ENCODE results near the gene FBXL4.

Gene FBXL4

DNA sequence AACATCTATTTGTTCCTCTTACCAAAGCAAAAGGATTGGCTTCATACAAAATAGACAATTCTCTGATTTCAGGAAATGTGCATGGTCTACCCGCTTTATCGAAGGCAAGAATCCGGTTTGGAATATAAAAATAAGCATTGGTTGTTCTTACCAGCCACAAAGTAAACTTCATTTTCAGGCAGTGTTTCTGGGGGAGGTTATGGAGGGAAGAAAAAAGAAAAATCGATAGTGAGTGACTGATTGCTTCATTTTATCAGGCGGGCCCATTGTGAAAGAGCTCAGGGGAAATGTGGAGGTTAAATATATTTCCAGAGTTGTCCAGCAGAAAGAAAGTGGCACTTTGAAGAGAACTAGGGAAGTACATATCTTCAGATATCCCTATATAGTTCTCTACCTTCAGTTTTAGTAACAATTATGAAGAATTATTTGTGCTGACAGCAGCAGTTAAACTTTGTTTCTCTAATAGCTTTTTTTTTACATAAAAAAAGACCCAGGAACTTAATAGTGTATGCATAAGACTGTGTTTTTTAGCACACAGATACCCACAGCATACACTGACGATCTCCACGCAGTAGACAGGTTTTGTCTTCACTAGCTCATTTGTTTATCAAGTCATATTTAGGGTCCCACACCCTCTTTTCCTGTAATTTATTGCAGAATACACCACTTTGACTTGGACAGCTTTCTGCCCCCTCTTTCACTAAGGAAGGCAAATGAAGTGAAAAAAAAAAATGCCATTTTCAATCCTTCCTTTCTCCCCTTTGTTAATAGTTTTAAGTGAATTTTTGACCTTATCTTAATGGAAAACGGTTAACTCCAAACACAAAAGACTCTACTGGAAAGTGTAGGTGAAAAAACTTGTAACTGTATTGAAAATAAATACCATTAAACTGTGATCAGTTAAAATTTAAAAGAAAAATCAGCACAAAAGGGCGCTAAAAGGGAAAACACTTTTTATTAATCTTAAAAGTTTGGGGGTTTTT lies 110.5 kb downstream of the FBXL4 start:
- no peak for DNase-seq

DNA sequence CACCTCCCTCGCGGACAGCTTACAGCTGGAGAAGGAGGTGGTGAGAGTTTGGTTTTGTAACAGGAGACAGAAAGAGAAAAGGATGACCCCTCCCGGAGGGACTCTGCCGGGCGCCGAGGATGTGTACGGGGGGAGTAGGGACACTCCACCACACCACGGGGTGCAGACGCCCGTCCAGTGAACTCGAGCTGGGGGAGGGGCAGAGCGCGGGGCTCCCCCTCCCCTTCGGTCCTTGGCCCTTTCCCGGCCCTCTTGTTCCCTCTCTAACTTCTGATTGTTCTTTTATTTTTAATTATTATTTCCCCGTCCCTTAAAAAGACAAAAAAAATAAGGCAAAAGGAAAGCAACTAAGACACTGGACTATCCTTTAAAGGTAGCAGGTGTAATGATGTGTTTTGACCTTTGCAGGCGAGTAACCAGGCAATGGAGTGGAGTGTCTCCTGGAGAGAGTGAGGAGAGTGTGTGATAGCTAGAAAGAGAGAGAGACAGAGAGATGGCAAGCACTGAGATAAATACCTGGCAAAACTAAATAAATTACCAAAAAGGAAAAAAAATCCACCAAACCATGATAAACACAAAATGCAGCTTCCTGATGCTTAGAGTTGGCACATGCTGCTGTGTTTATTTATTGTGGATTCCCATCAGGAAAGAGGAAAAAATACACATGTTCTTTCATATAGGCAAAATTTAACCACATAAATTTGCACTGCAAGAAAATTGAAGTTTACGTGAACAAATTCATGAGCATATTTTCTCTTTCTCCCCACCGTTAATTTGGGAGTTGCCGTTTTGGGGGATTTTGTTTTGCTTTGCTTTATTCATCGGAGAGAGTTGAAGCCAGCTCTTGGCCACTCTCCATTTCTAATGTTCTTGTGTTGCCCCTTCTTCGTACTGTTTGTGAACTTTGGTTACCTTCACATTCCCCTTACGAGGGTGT lies 111.5 kb downstream of the FBXL4 start:
- DNase-seq: no peak

DNA sequence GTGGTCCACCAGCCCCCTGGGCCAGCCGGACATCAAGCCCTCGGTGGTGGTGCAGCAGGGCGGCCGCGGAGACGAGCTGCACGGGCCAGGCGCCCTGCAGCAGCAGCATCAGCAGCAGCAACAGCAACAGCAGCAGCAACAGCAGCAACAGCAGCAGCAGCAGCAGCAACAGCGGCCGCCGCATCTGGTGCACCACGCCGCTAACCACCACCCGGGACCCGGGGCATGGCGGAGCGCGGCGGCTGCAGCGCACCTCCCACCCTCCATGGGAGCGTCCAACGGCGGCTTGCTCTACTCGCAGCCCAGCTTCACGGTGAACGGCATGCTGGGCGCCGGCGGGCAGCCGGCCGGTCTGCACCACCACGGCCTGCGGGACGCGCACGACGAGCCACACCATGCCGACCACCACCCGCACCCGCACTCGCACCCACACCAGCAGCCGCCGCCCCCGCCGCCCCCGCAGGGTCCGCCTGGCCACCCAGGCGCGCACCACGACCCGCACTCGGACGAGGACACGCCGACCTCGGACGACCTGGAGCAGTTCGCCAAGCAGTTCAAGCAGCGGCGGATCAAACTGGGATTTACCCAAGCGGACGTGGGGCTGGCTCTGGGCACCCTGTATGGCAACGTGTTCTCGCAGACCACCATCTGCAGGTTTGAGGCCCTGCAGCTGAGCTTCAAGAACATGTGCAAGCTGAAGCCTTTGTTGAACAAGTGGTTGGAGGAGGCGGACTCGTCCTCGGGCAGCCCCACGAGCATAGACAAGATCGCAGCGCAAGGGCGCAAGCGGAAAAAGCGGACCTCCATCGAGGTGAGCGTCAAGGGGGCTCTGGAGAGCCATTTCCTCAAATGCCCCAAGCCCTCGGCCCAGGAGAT lies 112.4 kb downstream of the FBXL4 start:
- peak; percentile 65 for DNase-seq

- DNase-seq: peak; percentile 98
Measured at GRCh38 chr6:98834060-98835031, 113.4 kb downstream of the FBXL4 start, which contains the start of gene POU3F2. Gene POU3F2 (plus strand): TSS chr6:98834574. CDS start chr6:98834874, 300 bp downstream.

DNA sequence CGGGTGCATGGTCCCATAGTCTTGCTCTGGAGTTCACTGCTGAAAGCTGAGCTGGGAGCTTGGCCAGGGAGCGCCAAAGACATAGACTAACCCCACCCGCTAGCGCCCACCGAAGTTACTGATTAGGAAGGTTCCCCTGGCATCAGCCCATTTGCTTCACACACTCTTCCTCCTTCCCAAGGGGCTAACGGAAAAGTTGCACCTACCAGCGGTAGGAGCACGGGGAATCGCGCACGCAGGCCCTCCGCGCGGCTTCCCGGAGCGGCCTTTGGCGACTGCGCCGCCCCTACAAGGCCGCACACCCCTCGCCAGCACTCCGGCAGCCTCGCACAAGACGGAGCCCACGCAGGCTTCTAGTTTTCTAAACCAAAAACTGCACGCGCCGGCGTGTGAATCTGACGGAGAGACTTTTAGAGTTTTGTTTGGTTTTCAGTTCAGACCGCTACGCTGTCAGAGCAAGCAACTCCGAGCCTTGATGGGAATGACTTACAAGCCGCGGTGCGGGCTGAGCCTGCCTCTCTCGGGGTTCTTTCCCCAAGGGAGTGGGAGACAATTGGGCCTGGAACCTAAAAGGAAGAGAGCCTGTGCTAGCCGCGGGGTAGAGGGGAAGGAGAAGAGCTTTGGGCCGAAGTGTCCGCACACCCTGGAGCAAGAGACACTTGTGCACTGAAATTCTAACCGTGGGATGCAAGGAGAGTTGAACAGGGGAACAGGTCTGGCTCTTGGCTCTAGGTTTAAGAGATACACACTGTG lies 114.3 kb downstream of the FBXL4 start:
- peak; percentile 69 for DNase-seq

GRCh38 chr6:98833057-98833306 lies 114.8 kb downstream of the FBXL4 start:
- peak; percentile 83 for DNase-seq

GRCh38 chr6:98832284-98833056 lies 115.3 kb downstream of the FBXL4 start:
- DNase-seq: peak; percentile 60

- DNase-seq: no peak
Measured at GRCh38 chr6:98831959-98832283, 115.8 kb downstream of the FBXL4 start.

- peak; percentile 59 for DNase-seq
Measured at GRCh38 chr6:98831057-98831958, 116.4 kb downstream of the FBXL4 start.

GRCh38 chr6:98830146-98830545 lies 117.6 kb downstream of the FBXL4 start:
- no peak for DNase-seq

DNA sequence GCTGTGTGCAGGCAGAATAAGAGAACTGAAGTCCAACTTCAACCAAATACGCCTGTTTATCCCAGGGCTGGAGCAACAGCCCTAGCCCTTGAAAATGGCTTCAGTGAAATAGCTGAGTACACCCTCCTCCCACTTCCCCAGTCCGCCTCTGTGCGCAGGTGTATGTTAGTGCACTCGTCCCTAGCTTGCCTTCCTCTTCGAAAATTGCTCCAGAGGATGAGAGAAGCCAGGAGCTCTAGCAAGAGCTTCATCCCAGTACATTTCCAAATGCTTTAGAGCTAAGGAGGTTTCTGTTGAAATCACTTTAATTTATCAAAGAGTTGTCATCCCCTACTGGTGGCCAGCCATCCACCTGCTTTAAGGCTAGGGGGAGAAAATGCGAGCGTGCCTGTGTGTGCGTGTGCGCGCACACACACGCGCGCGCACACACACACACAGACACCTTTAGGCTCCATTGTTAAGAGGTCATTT lies 118.8 kb downstream of the FBXL4 start:
- DNase-seq: no peak

GRCh38 chr6:98828211-98828788 lies 119.4 kb downstream of the FBXL4 start:
- no peak for DNase-seq

GRCh38 chr6:98827295-98828159 lies 120.2 kb downstream of the FBXL4 start:
- peak; percentile 66 for DNase-seq

DNA sequence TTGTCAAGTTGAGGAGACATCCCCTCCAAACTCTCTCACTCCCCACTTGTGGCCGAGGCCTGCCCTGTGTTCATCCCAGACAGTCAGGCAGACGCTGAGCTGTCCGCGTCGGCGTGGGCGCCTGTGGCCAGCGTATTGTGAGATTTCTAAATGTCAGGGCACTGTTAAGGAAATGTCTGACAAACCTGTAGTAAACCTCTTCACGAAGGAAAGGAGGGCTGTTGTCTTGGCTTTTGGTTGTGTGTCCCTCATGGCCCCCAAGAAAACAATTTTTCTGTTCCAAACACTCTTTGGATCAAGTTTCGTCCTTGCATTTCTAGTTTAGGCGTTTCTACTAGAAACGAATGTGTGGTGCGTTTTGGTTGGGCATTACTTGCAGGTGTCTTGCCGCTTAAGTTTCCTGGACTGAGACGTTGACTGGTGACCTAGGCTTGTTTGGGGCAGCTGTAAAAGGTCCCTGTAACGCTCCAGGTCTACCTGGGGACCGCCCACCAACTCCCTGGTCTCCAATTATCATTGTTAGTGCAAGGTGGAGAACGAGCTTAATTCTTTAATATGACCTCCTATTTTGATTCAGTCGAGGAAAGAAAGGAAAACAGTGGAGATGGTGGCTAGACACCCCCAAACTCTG lies 122.0 kb downstream of the FBXL4 start:
- no peak for DNase-seq

GRCh38 chr6:98824902-98825599 lies 122.7 kb downstream of the FBXL4 start:
- DNase-seq: no peak

All from islet precursor cell (in vitro differentiated cells).